ENCODE results near the gene SORCS3. TPM values are rescaled to one million over a fixed set of nuclear protein-coding genes. Genes with fewer than 3 reads are reported as not detected.

Gene SORCS3
- total RNA-seq, 2 donors from 2014 or later, result 0.68 TPM; not detected in 1

DNA sequence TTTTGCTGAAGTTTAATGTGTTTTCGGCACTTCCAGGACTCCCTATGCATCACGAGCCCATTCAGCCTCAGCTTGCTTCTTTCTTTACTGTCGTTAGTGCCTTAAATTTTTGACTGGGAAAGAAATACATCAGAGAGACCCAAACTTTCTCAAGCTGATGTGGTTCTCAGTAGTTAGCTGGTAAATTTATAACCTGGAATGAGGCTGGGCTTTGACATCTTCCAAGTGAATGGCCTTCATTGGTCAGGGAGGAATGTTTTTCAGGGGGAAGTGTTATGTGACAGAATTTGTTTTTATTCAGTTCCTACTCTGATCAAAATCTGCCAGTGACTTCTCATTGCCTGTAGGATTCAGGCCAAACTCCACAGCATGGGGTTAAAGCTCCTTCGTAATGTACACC lies 296.9 kb downstream of the SORCS3 start:
- Histone ChIP-seq H3K27me3 (ENCODE audit: control insufficient read depth, insufficient read depth, low read length, poor library complexity, severe bottlenecking) (no peaks in the 10 kb centered on the region), H3K4me1 (ENCODE audit: control insufficient read depth, insufficient read depth, low read length) (no peaks in the 10 kb centered on the region), H3K27ac (ENCODE audit: low read depth, low read length) (no peak overlapping the region), H3K4me3 (ENCODE audit: low read length) (no peak overlapping the region), H3K9ac (ENCODE audit: extremely low read depth, low read length, poor library complexity, severe bottlenecking) (no peak overlapping the region), H3K36me3 (ENCODE audit: control insufficient read depth, insufficient read depth, low read length) (no peaks in the 10 kb centered on the region), H3K9me3 (ENCODE audit: control insufficient read depth, low read length) (no peaks in the 10 kb centered on the region)
- Mint-ChIP-seq H3K4me1 (peaks cover 10% of the 10 kb centered on the region), H3K4me3 (no peak overlapping the region), H3K27me3 (ENCODE audit: insufficient read depth) (peaks cover 3% of the 10 kb centered on the region), H3K27ac (no peak overlapping the region), H3K9me3 (no peaks in the 10 kb centered on the region), H3K36me3 (ENCODE audit: low read depth) (no peaks in the 10 kb centered on the region)
- WGBS, 2 experiments (ENCODE audit: insufficient coverage in 1 of 2, insufficient read length in 1 of 2), result 92 to 93% methylated on average over 4 of the region's 4 CpGs
- TF ChIP-seq, protein P1, sequence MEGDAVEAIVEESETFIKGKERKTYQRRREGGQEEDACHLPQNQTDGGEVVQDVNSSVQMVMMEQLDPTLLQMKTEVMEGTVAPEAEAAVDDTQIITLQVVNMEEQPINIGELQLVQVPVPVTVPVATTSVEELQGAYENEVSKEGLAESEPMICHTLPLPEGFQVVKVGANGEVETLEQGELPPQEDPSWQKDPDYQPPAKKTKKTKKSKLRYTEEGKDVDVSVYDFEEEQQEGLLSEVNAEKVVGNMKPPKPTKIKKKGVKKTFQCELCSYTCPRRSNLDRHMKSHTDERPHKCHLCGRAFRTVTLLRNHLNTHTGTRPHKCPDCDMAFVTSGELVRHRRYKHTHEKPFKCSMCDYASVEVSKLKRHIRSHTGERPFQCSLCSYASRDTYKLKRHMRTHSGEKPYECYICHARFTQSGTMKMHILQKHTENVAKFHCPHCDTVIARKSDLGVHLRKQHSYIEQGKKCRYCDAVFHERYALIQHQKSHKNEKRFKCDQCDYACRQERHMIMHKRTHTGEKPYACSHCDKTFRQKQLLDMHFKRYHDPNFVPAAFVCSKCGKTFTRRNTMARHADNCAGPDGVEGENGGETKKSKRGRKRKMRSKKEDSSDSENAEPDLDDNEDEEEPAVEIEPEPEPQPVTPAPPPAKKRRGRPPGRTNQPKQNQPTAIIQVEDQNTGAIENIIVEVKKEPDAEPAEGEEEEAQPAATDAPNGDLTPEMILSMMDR (conservative IDR thresholded peaks at IDR 0.05), result no peak
- no peak for DNase-seq

DNA sequence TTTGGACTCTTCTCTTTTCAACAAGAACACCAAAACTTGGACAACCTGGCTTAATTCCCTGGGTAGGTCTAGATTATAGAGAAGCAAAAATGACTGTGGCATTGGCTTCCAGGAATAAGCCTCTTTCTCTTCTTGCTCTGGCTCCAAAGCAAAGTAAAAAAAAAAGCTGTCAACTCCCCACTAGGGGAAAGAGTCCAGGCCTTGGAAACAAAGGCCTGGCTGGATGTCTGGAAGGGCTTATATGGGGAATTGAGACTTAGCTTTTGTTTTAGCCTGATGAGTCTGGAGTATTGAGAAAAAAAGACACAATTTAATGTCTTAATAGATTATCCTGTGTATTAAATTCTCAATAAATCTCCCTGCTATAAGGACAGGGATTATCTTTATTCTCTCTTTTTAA lies 300.6 kb downstream of the SORCS3 start:
- Histone ChIP-seq H3K36me3 (ENCODE audit: control insufficient read depth, insufficient read depth, low read length) (no peaks in the 10 kb centered on the region), H3K27ac (ENCODE audit: low read depth, low read length) (no peak overlapping the region), H3K9me3 (ENCODE audit: control insufficient read depth, low read length) (no peaks in the 10 kb centered on the region), H3K27me3 (ENCODE audit: control insufficient read depth, insufficient read depth, low read length, poor library complexity, severe bottlenecking) (peaks cover 7% of the 10 kb centered on the region), H3K9ac (ENCODE audit: extremely low read depth, low read length, poor library complexity, severe bottlenecking) (no peak overlapping the region), H3K4me3 (ENCODE audit: low read length) (no peak overlapping the region), H3K4me1 (ENCODE audit: control insufficient read depth, insufficient read depth, low read length) (no peaks in the 10 kb centered on the region)
- H3K9me3 Mint-ChIP-seq, result no peaks in the 10 kb centered on the region
- TF ChIP-seq, protein P1 (conservative IDR thresholded peaks at IDR 0.05), result peak; percentile 64
- H3K27me3 Mint-ChIP-seq (ENCODE audit: insufficient read depth), result peaks cover 10% of the 10 kb centered on the region
- H3K4me1 Mint-ChIP-seq, result peaks cover 5% of the 10 kb centered on the region
- H3K27ac Mint-ChIP-seq, result no peak overlapping the region
- no peak overlapping the region for H3K4me3 Mint-ChIP-seq
- H3K36me3 Mint-ChIP-seq (ENCODE audit: low read depth), result no peaks in the 10 kb centered on the region
- DNase-seq, result no peak

DNA sequence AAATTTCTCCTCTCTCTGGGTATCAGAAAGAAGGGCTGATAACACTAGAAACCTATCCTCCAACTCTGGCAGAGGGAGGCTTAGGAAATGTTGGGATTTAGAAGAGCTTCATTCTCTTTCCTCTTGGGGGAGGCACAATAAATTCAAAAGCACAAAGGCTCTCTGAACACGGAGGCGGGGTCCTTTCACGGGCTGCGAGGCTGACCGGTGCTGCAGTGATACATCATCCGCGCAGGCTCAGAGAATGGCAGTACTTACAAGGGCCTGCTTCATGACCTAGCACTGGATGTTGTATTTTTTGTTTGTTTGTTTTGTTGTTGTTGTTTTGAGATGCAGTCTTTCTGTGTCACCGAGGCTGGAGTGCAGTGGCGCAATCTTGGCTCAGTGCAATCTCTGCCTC lies 306.2 kb downstream of the SORCS3 start:
- Histone ChIP-seq H3K9me3 (ENCODE audit: control insufficient read depth, low read length) (no peaks in the 10 kb centered on the region), H3K4me3 (ENCODE audit: low read length) (no peak overlapping the region), H3K4me1 (ENCODE audit: control insufficient read depth, insufficient read depth, low read length) (no peaks in the 10 kb centered on the region), H3K27ac (ENCODE audit: low read depth, low read length) (no peak overlapping the region), H3K9ac (ENCODE audit: extremely low read depth, low read length, poor library complexity, severe bottlenecking) (no peak overlapping the region), H3K36me3 (ENCODE audit: control insufficient read depth, insufficient read depth, low read length) (no peaks in the 10 kb centered on the region), H3K27me3 (ENCODE audit: control insufficient read depth, insufficient read depth, low read length, poor library complexity, severe bottlenecking) (peaks cover 28% of the 10 kb centered on the region)
- no peaks in the 10 kb centered on the region for H3K9me3 Mint-ChIP-seq
- WGBS, 2 experiments (ENCODE audit: insufficient coverage in 1 of 2, insufficient read length in 1 of 2), result 91 to 92% methylated on average over 9 of the region's 9 CpGs
- no peak overlapping the region for H3K4me3 Mint-ChIP-seq
- no peaks in the 10 kb centered on the region for H3K36me3 Mint-ChIP-seq (ENCODE audit: low read depth)
- no peaks in the 10 kb centered on the region for H3K4me1 Mint-ChIP-seq
- TF ChIP-seq, protein P1 (conservative IDR thresholded peaks at IDR 0.05), result no peak
- DNase-seq, result no peak
- H3K27me3 Mint-ChIP-seq (ENCODE audit: insufficient read depth), result peaks cover 24% of the 10 kb centered on the region
- H3K27ac Mint-ChIP-seq, result no peak overlapping the region

All from endodermal cell (in vitro differentiated cells).